GM18526 (cell line): ENCODE results near the gene NDOR1.
A peak's percentile ranks its signal among the peaks of the same experiment; 100 is the strongest.

ENCODE experiments used
- POLR2A ChIP-seq: IDR thresholded peaks from 3 replicates; pipeline ENCODE4 v1.6.1; 2011; ENCODE audit not compliant: insufficient read length; ENCODE audit errors: extremely low read depth

NDOR1 gene

DNA sequence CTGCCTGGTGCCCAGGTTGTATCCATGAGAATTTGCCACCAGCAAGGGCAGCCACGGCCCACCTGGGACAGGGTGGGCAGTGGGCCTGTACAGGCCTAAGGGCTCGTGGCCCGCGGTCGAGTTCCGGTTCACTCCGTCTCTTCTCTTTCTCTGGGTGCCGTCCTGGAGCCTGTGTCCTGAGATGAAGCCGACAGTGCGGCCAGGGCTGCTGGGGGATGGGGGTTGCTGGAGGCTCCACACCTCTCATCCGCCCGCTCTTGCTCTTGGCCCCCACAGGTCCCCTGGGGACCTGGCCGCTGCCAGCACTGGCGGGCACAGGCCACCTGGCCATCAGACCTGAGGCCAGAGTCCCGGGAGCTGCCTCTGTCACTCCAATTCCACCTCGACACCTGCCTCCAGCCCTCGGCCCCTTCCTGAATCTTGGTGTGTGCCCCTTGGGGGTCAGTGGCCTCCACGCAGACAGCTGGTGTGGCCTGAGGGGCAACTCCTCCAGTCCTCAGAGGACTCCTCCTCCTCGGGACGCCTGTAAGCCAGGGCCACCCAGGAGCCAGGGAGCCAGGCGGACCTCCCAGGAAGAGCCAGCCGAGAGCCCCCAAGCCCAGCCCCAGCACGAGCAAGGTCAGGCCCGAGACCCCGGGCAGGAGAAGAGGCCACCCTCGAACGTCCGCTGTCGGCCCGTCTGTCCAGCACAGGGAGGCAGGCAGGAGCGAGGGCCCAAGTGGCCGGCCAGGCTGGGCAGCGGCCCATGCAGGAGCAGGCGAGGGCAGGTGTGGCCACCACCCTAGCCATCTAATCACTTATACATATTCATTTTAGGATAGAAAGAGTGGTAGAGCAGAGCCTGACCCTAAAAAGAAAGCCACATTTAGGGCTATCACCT is 40.9 kb upstream of the NDOR1 start:
- no peak for TF ChIP-seq POLR2A

DNA sequence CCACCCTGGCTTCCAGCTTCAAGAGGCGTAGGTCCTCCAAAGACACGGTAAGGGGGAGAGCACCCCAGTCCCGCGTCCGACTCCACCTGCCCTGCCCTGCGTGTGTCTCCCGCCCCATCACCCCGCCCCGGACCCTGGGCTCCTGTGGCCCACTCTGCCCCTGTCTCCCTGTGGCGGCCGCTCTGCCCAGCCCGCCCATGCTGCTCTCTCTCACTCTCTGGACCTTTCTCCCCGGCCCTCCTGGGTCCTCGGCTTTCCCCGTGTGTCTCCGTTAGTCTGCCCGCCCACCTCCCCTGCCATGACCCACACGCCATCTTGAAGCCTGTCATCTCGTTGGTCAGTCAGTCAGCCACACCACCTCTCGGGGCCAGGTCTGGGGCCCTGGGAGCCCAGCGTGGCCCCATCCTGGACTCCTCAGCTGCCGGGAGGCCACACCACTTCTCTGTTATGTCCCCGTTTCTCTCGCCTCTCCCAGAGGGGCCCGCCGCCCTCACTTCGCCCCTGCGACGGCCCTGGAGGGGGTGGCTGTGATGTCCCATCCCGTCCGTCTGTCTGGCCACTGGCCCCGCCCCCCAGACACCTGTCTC is 40.2 kb upstream of the NDOR1 start:
- TF ChIP-seq POLR2A = no peak

DNA sequence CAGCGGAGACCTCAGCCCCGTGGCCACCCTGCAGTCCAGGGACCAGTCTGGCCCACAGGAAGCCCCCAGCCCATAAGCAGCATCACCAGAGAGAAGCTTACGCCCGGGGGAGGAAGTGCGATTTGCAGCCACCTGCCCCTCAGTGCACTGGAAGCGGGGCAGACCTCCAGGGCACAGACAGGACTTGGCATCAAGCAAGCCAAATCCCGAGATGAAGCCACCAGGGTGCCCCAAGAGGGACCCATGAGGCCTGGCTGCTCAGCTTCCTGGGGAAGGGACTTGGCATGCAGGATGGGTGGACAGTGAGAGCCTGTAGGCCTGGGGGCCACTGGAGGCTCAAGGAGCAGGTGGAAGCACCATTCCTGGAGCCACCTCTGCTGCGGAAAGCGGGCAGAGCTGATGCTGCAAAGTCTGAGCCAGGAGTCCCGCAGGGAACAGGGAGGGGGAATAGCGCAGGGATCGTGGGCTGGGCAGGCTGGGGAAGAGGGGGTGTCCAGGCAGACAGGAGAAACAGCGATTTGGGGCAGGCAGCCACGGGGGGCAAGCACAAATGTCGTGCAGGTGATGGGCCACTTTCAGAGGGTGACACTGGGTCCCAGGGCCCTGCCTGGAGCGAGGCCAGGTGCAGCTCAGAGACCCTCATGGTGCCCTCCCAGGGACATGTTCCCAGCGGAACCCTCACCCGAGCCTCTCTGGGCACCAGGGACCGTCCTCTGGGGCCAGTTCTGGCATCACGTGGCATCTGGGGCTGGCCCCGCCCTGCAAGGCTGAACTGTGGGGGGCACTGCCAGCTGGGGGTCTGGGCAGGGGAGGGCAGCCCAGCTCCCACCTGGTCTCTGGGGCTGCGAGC is 38.9 kb upstream of the NDOR1 start:
- no peak for TF ChIP-seq POLR2A

DNA sequence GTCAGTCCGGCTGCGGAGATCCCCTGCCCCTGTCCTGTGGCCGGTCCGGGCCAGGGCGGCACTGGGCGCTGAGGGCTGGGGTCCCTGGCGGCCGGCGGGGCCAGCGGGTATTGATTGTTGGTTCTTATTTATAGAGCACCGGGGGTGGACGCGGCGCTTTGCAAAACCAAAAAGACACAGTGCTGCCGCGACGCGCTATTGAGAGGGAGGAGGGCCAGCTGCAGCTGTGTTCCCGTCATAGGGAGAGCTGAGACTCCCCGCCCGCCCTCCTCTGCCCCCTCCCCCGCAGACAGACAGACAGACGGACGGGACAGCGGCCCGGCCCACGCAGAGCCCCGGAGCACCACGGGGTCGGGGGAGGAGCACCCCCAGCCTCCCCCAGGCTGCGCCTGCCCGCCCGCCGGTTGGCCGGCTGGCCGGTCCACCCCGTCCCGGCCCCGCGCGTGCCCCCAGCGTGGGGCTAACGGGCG is 38.2 kb upstream of the NDOR1 start:
- TF ChIP-seq POLR2A = no peak

DNA sequence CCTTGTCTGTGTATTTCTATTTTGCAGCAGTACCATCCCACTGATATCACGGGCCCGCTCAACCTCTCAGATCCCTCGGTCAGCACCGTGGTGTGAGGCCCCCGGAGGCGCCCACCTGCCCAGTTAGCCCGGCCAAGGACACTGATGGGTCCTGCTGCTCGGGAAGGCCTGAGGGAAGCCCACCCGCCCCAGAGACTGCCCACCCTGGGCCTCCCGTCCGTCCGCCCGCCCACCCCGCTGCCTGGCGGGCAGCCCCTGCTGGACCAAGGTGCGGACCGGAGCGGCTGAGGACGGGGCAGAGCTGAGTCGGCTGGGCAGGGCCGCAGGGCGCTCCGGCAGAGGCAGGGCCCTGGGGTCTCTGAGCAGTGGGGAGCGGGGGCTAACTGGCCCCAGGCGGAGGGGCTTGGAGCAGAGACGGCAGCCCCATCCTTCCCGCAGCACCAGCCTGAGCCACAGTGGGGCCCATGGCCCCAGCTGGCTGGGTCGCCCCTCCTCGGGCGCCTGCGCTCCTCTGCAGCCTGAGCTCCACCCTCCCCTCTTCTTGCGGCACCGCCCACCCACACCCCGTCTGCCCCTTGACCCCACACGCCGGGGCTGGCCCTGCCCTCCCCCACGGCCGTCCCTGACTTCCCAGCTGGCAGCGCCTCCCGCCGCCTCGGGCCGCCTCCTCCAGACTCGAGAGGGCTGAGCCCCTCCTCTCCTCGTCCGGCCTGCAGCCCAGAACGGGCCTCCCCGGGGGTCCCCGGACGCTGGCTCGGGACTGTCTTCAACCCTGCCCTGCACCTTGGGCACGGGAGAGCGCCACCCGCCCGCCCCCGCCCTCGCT is 37.5 kb upstream of the NDOR1 start:
- no peak for TF ChIP-seq POLR2A

DNA sequence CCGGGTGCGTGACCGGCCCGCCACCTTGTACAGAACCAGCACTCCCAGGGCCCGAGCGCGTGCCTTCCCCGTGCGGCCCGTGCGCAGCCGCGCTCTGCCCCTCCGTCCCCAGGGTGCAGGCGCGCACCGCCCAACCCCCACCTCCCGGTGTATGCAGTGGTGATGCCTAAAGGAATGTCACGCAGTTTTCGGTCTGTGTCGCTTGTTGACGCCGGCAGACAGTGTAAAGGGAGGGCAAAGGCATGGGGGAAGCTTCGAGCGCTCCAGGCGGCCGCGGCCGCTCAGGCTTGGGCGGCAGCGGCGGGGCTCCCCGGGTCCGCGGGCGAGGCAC is 37.0 kb upstream of the NDOR1 start:
- no peak for TF ChIP-seq POLR2A

DNA sequence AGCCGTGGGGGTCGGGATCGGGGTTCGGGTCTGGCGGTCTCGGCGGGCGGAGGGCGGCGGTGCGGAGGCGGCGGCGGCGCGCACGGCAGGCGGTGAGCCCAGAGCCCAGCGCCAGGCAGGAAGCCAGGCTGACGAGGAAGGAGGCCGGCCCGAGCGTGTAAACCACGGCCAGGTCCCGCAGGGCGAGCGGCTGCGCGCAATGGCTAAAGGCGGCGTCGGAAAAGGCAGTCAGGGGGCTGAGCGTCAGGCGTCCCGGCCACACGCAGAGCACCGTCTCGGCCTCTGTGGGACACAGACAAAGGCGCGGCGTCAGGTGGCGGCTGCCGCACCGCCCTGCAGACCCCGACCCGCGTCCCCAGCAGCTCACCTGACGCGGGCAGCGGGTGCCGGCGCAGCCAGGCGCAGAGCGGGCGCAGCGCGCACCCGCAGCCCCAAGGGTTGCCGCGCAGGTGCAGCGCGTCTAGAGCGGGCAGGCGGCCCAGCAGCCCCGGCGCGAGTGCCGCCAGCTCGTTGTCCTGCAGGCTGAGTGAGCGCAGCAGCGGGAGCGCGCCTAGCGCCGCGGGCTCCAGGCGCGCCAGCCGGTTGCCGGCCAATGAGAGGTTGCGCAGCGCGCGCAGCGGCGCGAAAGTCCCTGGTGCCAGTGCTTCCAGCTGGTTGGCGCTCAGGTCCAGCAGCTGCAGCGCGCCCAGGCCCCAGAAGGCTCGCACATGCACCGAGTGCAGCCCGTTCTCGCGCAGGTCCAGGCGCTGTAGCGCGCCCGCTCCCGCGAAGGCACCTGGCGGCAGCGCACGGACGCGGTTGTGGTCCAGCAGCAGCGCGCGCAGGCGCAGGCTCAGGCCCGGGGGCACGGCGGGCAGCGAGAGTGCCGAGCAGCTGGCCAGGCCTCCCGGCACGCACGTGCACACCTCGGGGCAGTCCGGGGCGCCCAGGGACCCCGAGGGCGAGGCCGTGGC is 36.3 kb upstream of the NDOR1 start:
- peak; percentile 36 for TF ChIP-seq POLR2A

DNA sequence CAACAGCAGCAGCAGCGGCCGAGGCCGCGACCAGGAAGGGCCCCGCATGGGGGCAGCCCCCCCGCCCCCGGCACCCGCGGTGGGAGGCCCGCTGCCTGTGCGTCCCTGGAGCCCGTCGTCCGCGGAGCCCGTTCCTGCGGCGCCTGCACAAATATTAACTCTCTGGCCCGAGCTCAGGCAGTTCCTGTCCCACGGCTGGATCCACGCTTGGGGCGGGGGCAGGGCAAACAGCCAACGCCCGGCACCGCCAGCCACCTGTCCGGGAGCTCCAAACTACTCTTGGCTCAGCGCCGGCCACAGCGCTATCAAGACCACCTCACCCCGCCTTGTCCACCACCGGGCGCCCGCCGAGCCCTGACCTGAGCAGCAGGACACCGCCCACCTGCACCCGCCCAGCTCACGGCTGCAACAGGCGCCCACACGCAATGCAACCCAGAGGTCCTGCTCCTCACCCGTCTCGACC is 35.6 kb upstream of the NDOR1 start, which contains the start of gene LRRC26:
LRRC26 (minus strand) TSS at position 156 of the 463 bp plus-strand sequence; CDS start at position 48, 108 bp downstream.
- TF ChIP-seq POLR2A = no peak

DNA sequence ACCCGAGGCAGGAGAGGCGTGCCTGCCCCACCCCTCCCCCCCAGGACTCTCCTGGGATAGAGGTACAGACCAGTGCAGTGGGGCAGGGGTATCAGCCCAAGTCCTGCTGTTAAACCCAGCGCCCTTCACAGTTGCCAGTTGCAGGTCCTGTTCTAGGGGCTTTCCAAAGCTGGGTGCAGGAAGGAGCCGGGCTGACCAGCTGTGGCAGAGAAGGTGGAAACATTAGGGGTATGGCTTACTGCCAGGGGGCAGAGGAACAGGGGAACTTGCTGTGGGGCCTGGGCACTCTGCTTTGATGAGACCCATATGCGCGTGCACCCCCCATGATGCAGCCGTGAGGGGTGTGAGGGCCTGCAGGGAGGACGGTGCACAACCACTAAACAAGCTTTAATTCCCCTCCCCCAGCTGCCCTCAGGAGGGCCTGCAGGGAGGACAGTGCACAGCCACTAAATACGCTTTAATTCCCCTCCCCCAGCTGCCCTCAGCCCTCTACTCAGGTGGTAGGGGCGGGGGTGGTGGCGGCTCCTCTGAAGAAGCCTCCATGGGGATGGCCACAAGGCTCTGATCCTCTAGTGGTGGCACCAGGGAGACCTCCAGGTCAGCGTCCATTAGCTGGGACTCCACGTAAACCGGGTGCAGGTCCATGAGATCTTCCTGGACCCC is 34.9 kb upstream of the NDOR1 start:
- no peak for TF ChIP-seq POLR2A

DNA sequence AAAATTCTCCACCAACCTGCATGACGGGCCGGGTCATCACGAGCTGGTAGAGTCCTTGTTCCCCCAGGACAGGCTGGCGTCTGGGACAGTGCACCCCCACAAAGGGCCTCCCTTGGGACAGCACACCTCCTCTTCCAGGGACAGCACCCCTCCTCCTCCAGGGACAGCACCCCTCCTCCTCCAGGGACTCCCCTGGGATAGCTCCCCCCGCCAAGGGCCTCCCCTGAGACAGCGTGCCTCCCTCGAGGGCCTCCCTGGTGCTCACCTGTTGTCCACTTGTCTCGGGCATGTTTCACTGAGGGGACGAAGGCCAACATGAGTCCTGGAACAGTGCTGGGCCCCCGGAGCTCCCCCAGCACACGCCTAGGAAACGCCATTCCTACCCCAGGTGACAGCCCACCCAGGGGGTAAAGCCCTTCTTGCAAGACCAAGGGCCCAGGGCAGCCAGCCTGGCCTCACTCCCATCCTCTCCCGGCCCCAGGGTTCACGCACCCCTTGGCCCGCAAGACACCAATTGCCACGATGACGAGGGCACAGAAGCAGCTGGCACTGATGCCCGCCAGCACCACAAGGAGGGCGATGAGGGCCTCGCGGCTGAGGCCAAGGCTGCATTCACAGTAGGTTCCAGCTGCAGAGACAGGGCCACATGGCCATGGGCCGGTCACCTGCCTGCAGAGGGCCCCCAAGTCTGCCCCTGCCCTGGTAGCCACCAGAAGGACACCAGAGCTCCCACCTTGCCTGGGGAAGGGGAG is 34.2 kb upstream of the NDOR1 start:
- TF ChIP-seq POLR2A = no peak

DNA sequence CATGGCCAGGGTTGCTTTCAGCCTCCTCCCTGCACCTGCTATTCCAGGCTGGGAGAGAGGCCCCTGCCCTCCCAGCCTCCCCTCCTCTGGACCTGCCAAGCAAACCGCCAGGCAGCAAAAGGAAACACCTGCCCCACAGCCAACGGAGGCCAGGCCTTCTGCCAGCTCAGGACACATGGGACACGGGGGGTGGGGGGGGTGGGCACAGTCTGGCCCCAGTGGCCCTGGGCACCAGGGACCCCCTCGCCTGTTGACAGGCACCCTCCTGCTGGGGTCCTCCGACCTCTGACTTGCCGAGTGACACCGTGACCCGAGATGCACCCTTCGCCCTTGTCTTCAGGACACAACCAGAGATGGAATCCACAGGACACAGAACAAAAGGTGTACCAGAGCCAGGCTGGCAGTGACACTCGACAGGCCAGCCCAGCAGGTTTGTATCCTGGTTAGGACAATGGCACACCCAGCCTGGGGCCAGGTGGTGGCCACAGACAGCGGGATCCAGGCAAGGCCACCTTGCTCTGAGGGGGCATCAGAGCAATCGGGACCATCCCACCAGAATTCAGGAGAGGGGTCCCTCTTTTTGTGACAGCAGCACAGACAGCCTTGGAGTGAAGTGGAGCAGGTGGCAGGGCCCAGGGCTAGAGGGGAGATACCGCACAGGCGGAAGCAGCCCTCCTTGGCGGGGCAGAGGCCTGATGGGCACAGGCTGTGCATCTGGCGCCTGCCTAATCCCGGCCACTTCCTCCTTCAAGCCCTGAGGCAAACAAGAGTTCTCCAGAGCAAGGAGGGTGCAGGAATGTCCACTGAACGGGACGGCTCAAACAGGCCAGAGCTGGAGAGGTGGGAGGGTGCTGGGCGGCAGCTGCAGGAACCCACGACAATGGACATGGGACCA is 32.4 kb upstream of the NDOR1 start:
- TF ChIP-seq POLR2A = no peak
